Ishikawa (cell line): Measurements from ENCODE around the gene MUSTN1.
A peak's percentile ranks its signal among the peaks of the same experiment; 100 is the strongest.

ENCODE experiments used
- CEBPB ChIP-seq: IDR thresholded peaks from 2 replicates; pipeline ENCODE4 v1.6.1; 2012
- CREB1 ChIP-seq: IDR thresholded peaks from 2 replicates; pipeline ENCODE4 v1.6.1; 2012; ENCODE audit warnings: low read depth
- EGR1 ChIP-seq: IDR thresholded peaks from 2 replicates; pipeline ENCODE4 v1.6.1; 2012
- EP300 ChIP-seq: IDR thresholded peaks from 2 replicates; pipeline ENCODE4 v1.6.1; 2012; ENCODE audit warnings: borderline replicate concordance
- FOXM1 ChIP-seq: IDR thresholded peaks from 2 replicates; pipeline ENCODE4 v1.6.1; 2012; ENCODE audit warnings: low read depth, borderline replicate concordance
- MAX ChIP-seq: IDR thresholded peaks from 2 replicates; pipeline ENCODE4 v1.6.1; 2012
- NFIC ChIP-seq: IDR thresholded peaks from 2 replicates; pipeline ENCODE4 v1.6.1; 2012
- RAD21 ChIP-seq: IDR thresholded peaks from 2 replicates; pipeline ENCODE4 v1.6.1; 2012; ENCODE audit warnings: low read depth
- REST ChIP-seq: IDR thresholded peaks from 2 replicates; pipeline ENCODE4 v1.6.1; 2012; ENCODE audit warnings: low read depth, mild to moderate bottlenecking
- TAF1 ChIP-seq: IDR thresholded peaks from 2 replicates; pipeline ENCODE4 v1.6.1; 2012; ENCODE audit warnings: low read depth, mild to moderate bottlenecking
- TCF12 ChIP-seq: IDR thresholded peaks from 2 replicates; pipeline ENCODE4 v1.6.1; 2012; ENCODE audit warnings: low read depth
- TEAD4 ChIP-seq: IDR thresholded peaks from 2 replicates; pipeline ENCODE4 v1.6.1; 2012
- USF1 ChIP-seq: IDR thresholded peaks from 2 replicates; pipeline ENCODE4 v1.6.1; 2012
- YY1 ChIP-seq: IDR thresholded peaks from 2 replicates; pipeline ENCODE4 v1.6.1; 2012; ENCODE audit warnings: low read depth
- ZBTB7A ChIP-seq: IDR thresholded peaks from 2 replicates; pipeline ENCODE4 v1.6.1; 2012; ENCODE audit warnings: low read depth

Gene MUSTN1

GRCh38 chr3:52800079-52800478, 34.7 kb downstream of the MUSTN1 start:
- no peak for TF ChIP-seq TEAD4
- TF ChIP-seq TAF1, result no peak
- TF ChIP-seq EGR1, result no peak
- TF ChIP-seq RAD21, result no peak
- no peak for TF ChIP-seq NFIC
- no peak for TF ChIP-seq CREB1
- TF ChIP-seq YY1, result no peak

- TF ChIP-seq TAF1 (no peak), RAD21 (peak; percentile 36; the same call in 1 of the 2 replicates), EP300 (no peak), REST (no peak), YY1 (no peak), EGR1 (no peak), TCF12 (no peak), NFIC (no peak)
Measured at GRCh38 chr3:52798978-52799476, 35.8 kb downstream of the MUSTN1 start.

- no peak for TF ChIP-seq TAF1
- TF ChIP-seq TCF12, result no peak
- no peak for TF ChIP-seq EP300
- no peak for TF ChIP-seq NFIC
- TF ChIP-seq USF1, result no peak
- TF ChIP-seq ZBTB7A, result no peak
- TF ChIP-seq RAD21, result no peak
- no peak for TF ChIP-seq MAX
- TF ChIP-seq CREB1, result no peak
- no peak for TF ChIP-seq CEBPB
- TF ChIP-seq EGR1, result no peak
Measured at GRCh38 chr3:52798376-52798977, 36.3 kb downstream of the MUSTN1 start.

GRCh38 chr3:52796411-52796810, 38.4 kb downstream of the MUSTN1 start:
- TF ChIP-seq RAD21 (no peak), ZBTB7A (no peak), USF1 (no peak), EP300 (no peak), REST (no peak), EGR1 (no peak), FOXM1 (no peak), CREB1 (no peak)

- TF ChIP-seq NFIC (no peak), ZBTB7A (no peak), USF1 (no peak), TEAD4 (no peak), FOXM1 (no peak), YY1 (no peak), EGR1 (no peak), TAF1 (no peak), EP300 (no peak)
Measured at GRCh38 chr3:52795298-52795900, 39.4 kb downstream of the MUSTN1 start.

GRCh38 chr3:52794612-52795099, 40.2 kb downstream of the MUSTN1 start, which contains the start of gene ITIH3:
ITIH3 (plus strand) TSS chr3:52794796; CDS start chr3:52794804, 8 bp downstream.
- TF ChIP-seq NFIC (no peak), MAX (no peak), CEBPB (no peak), REST (no peak), ZBTB7A (no peak), TAF1 (no peak), USF1 (no peak), EP300 (no peak), YY1 (no peak), TEAD4 (no peak), CREB1 (no peak), EGR1 (no peak), FOXM1 (no peak), RAD21 (no peak), TCF12 (no peak)
